BJ (cell line): Measurements from ENCODE around the gene DSC1. TPM values are rescaled to one million over a fixed set of nuclear protein-coding genes. Genes with fewer than 3 reads are reported as not detected.

Source experiments
- CTCF ChIA-PET: fragments of 350-600 bp; formaldehyde crosslinking; extraction: SDS; loops from one replicate; lab custom pipeline; 2021; ENCODE audit warnings: antibody characterized with exemption, inconsistent platforms; lab: Yijun Ruan, JAX
- POLR2A ChIA-PET: fragments of 300-600 bp; sonication (Branson Sonifier 250); formaldehyde crosslinking; extraction: SDS; loops from one replicate; lab custom pipeline; 2021; ENCODE audit warnings: antibody characterized with exemption; lab: Charles Lee
- DNase-seq: peaks from one replicate; pipeline ENCODE4 v3.0.0-alpha.2; 2011; ENCODE audit warnings: low read depth
- H3K27me3 ChIP-seq: 2 replicates; pipeline ENCODE4 v1.6.0; 2011; ENCODE audit warnings: low read length; ENCODE audit not compliant: control insufficient read depth, insufficient read depth
- H3K36me3 ChIP-seq: 2 replicates; pipeline ENCODE4 v1.5.1; 2011; ENCODE audit warnings: low read length; ENCODE audit not compliant: control insufficient read depth, insufficient read depth
- H3K4me3 ChIP-seq: 2 replicates; pipeline ENCODE4 v1.5.1; 2011; ENCODE audit warnings: low read depth, mild to moderate bottlenecking, control low read depth, low read length
- polyA plus RNA-seq: library from polyadenylated mRNA; depleted of rRNA; stranded (reverse); fragments of >200 nt; gene quantifications from 2 replicates; pipeline ENCODE4 v1.2.3, GENCODE V29; 2011
- TF ChIP-seq, protein P1 (sequence below): IDR thresholded peaks from 2 replicates; pipeline ENCODE4 v1.5.1; 2011; ENCODE audit warnings: low read depth, mild to moderate bottlenecking, control low read depth, inconsistent platforms, low read length, moderate library complexity; ENCODE audit not compliant: insufficient read depth

The DSC1 gene
- polyA plus RNA-seq, 1 experiment, result not detected

DNA sequence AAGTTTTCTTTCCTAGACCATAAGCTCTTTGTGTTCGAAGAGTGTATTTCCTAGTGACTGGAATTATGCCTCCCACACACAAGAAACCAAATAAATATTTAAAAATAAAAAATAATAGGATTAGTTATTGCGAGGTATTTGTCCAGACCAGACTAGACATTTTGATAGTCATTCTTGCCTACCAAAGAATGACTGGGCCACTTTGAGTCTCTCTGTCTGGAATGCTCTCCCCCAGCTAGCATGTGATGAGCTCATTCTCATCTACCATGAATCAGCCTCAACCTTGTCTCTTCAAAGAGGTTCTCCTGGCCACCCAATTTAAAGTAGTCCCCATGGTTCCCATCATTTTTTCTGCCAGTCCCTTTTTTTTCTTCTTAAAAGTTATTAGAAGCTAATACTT is 13.9 kb upstream of the DSC1 start:
- H3K27me3 ChIP-seq, result no peaks in the 10 kb centered on the region
- TF ChIP-seq, protein P1, sequence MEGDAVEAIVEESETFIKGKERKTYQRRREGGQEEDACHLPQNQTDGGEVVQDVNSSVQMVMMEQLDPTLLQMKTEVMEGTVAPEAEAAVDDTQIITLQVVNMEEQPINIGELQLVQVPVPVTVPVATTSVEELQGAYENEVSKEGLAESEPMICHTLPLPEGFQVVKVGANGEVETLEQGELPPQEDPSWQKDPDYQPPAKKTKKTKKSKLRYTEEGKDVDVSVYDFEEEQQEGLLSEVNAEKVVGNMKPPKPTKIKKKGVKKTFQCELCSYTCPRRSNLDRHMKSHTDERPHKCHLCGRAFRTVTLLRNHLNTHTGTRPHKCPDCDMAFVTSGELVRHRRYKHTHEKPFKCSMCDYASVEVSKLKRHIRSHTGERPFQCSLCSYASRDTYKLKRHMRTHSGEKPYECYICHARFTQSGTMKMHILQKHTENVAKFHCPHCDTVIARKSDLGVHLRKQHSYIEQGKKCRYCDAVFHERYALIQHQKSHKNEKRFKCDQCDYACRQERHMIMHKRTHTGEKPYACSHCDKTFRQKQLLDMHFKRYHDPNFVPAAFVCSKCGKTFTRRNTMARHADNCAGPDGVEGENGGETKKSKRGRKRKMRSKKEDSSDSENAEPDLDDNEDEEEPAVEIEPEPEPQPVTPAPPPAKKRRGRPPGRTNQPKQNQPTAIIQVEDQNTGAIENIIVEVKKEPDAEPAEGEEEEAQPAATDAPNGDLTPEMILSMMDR, result no peak
- POLR2A ChIA-PET, result no interaction called here
- no peak for DNase-seq
- CTCF ChIA-PET, result no interaction called here
- H3K4me3 ChIP-seq, result no peak overlapping the region
- no peaks in the 10 kb centered on the region for H3K36me3 ChIP-seq

DNA sequence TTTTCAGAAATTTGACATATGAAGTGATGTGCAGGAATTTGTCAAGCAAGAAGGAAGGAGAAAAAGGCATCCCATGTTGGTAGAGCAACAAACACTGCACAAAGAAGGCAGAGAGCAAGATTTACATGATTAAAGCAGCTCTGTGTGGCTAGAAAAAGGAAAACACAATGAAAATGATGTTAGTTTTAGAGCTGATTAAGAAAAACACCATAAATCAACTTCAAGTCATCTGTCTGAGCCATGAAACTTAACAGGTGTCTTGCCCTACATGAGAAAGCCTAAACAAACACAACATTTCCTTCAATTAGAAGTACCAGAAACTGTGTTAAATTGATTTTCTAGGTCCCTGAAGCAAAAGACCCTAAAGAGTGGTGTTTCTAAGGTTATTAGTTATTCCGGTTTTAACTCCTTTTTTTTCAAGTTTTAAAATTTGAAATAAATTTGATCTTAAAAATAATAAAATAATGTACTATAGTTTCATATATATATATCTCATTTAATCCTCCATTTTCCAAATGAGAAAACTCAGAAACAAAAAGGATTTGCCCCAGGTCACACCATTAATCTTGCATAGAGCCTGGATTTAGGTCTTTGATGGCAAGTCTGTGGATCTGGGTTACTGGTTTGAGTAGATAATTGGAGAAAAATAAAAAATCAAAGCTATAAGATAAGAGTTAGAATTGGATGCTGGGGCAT is 8.6 kb upstream of the DSC1 start:
- Histone ChIP-seq H3K4me3 (no peak overlapping the region), H3K27me3 (no peaks in the 10 kb centered on the region), H3K36me3 (no peaks in the 10 kb centered on the region)
- ChIA-PET CTCF (no interaction called here), POLR2A (no interaction called here)
- TF ChIP-seq, protein P1, result no peak
- no peak for DNase-seq

DNA sequence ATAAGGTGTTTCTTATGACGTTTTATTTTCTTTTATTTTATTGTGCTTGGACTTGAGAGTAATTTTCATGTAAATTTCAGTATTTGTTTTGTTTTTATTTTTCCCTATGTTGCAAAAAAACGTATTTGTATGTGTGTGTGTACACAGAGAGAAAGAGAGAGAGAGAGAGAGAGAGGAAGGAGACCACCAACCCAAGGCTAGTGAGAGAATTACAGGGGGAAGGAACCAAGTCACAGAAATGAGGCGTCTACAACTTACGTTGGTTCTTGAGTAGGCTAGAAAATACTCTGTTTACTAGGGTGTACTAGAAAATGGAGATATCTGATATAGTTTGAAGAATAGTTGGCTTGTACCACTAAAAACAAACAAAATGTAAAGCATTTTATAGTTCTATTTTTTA is 7.7 kb upstream of the DSC1 start:
- no peaks in the 10 kb centered on the region for H3K27me3 ChIP-seq
- DNase-seq, result no peak
- H3K4me3 ChIP-seq, result no peak overlapping the region
- TF ChIP-seq, protein P1, result no peak
- ChIA-PET CTCF (no interaction called here), POLR2A (no interaction called here)
- H3K36me3 ChIP-seq, result no peaks in the 10 kb centered on the region

DNA sequence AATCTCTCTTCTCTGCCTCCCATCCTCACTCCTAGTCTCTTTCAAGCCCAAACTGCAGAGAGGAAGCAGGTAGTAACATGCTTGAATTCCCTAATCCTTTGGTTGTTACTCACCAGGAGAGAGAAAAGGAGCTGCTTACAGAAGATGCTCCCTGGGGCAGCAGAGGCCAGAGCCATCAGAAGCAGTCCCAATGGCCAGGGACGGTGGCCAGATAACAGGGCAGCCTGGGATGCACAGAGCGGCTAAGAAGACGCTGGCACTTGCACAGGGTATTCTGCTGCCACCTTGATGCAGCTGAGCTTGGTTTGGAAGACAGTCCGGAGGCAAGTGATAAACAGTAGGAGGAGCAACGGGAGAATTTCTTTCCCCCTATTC is 250 bp downstream of the DSC1 start:
- ChIA-PET POLR2A (no interaction called here), CTCF (no interaction called here)
- DNase-seq, result no peak
- Histone ChIP-seq H3K4me3 (no peak overlapping the region), H3K36me3 (no peaks in the 10 kb centered on the region), H3K27me3 (no peaks in the 10 kb centered on the region)
- TF ChIP-seq, protein P1, result no peak

DNA sequence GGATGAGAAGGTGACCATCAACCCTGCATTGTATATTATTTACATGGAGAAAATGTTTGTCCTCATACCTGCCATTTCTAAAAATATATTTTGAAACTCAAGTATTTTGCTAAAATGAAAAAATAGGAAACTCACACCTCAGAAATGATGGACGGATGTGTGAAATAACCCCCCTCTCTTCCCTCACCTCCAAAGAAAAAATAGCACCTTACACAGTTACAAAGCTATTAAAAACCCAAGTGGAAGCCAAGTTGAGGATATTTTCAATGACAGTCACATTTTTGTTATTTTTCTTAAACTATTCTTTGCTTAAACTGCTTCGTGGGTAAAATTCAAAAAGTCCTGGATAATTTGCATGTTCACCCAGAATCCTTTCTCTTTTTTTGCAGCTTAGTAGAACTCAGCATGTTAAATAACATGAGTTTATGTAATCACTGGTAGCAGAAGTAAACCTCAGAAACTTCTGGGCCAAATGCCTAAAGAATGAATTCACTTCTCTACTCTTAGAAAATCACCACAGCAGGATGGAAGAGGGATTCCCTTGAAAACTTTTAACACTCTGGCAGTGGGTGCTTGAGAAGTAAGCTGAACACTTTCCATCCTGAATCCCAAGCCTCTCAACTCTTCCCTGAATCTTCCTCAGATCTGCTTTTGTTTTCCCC is 768 bp downstream of the DSC1 start:
- POLR2A ChIA-PET, result no interaction called here
- Histone ChIP-seq H3K36me3 (no peaks in the 10 kb centered on the region), H3K27me3 (no peaks in the 10 kb centered on the region), H3K4me3 (no peak overlapping the region)
- CTCF ChIA-PET, result no interaction called here
- DNase-seq, result no peak
- TF ChIP-seq, protein P1, result no peak
